GM18505 (cell line): ENCODE measurements around the gene TRIP10.
"Not testable (repeated sequence)": the region's sequence is repeated elsewhere in the genome, so short reads cannot be mapped to it uniquely, and the experiment has no call there.

Experiments used
- ATAC-seq: cut with Tn5 transposase; IDR thresholded peaks from one replicate; pipeline ENCODE4 v1.9.1; 2021; ENCODE audit not compliant: unreplicated experiment
- POLR2A ChIP-seq: IDR thresholded peaks from 4 replicates; pipeline ENCODE4 v1.6.1; 2011; ENCODE audit warnings: borderline replicate concordance; ENCODE audit not compliant: insufficient read depth, insufficient read length; ENCODE audit errors: extremely low read depth

TRIP10 gene

GRCh38 chr19:6751189-6751588 is 11.7 kb downstream of the TRIP10 start:
- ATAC-seq, result no peak

GRCh38 chr19:6752256-6753177 is 13.0 kb downstream of the TRIP10 start:
- no peak for TF ChIP-seq POLR2A
- no peak for ATAC-seq

More at GRCh38 chr19:6751189-6751588, 11.7 kb downstream of the TRIP10 start:
- no peak for TF ChIP-seq POLR2A

DNA sequence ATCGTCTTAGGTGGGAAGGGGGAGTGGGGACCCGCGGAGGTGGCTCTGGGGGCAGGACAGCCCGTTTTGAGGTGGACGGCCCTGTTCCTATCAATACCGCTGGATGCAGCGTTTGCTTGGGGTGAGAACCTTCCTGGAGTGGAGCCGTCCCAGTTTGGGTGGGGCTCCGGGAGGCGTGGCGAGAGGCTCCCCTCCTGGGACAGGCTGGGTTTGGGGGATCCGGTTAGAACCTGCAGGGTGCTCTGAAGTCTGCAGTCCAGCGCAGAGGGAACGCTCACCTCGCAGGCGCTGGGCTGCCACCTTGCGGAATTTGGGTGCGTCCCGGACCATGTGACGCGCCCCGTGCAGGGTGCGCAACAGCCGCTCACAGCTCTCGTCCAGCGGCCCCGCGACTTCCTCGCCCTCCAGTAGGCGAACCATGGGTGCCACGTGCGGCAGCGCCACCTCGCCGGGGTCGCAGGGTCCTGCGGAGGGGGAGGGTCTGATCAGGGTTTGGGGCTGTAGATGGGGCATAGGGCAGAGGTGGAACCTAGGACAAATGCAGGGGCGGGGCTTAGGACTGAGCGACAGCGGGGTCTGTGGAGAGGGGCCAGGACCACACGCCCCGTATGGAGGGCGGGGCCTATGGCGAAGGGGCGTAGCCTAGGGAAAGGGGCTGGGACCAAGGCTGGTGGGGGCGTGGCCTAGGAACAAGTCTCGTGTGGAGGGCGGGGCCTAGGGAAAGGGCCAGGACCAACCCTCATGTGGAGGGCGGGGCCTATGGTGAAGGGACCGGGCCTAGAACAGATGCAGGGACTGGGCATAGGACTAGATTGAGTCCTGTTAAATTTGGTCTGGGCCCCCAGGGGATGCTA is 13.9 kb downstream of the TRIP10 start:
- TF ChIP-seq POLR2A, result peak; percentile 34
- peak; percentile 67 for ATAC-seq

DNA sequence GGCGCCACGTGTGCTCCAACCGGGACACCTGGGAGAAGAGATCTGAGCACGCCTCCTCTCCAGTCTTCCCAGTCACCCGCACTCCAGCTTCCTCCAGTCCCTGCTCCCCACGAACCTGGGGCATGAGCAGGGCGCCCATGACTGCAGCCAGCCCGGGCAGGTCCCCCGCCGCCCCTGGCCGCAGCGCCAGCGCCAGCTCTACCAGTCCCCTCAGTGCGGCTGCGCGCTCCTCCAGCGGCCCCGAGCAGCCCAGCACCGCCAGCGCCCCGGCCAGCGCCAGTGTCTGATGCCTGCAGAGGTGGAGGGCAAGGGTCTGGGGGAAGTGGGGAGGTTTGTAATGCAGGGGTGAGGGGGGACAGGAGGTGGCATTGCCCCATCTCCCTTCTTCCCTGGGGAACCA is 14.7 kb downstream of the TRIP10 start:
- TF ChIP-seq POLR2A, result no peak
- no peak for ATAC-seq

DNA sequence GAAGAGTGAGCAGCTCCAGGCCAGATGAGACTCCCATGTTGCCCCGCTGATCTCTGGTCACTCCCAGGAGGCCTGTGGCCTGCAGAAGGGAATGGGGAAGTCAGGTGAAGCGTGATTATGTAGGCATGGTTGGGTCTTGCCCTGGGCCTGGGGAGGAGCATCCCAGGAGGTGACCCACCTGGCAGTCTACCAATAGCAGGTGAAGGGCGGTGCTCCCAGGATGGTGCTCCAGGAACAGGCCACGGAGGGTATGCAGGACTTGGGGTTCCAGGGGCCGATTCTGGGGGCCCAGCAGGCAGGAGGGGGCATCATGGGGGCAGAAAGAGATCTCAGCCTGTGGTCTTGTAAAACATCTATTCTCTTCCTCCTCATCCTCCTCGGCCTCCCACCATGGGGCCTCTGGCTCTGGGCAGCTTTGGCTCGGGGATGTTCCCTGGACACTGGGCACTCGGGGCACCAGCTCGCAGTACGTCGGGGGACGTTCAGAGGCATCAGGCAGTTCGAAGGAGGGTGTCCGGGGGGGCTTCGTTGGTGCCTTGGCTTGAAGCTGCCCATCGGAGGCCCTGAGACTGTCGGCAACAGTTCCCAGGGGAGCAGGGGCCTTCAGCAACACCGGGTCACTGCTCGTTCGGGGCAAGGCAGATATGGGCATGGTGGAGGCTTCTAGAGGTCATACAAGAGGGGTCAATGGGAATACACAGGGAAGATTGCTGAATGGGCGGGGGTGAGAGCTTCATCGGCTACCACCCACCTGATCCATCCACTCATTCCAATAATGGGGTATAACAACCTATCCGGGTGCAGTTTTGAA is 15.4 kb downstream of the TRIP10 start:
- TF ChIP-seq POLR2A, result no peak
- no peak for ATAC-seq

DNA sequence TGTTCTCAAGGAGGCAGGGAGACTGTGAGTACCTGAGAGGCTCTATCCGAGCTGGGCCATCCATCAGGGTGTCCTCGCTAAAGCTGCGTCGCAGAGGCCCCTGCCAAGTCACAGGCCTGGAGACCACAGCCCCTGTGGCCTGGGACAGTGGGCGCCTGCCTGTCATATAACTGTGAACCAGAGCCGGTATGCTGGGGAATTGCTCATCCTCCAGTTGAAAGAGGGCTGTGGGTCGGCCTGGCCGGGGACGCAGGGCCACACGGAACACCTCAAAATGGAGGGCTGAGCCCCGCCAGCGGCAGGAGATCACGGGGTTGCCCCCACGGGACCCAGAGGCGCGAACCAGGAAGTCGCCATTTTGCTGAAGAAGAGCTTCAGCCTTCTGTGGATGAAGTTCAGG is 21.1 kb downstream of the TRIP10 start:
- ATAC-seq, result no peak

DNA sequence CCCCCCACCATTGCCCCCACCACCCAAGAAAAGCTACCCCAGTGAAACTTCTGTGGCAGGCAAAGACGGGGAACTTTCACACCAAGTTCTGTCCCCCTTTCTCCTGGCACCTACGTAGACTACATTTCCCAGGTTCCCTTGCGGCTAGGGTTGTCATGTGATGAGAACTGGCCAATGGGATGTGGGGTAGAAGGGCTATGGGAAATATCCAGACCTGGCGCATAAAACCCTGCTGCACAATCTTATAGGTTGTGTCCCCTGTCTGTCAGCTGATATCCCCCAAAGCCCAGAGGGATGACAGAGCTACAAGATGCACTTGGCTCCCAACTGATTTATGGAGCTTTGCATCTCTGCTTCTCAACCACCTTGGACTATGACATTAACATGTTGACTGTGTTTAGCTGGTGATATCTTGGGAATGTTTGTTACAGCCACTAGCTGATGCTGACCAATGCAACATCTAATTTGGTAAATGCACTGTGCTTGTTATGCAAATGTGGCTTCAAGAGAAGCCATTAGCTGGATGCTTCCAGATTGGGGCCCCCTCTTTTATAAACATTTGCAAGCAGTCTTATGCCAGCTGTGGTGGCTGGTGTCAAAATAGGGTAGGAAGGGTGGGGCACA is 21.7 kb downstream of the TRIP10 start:
- no peak for ATAC-seq
- no peak for TF ChIP-seq POLR2A

More for the DNA sequence above, 21.1 kb downstream of the TRIP10 start:
- TF ChIP-seq POLR2A, result no peak

DNA sequence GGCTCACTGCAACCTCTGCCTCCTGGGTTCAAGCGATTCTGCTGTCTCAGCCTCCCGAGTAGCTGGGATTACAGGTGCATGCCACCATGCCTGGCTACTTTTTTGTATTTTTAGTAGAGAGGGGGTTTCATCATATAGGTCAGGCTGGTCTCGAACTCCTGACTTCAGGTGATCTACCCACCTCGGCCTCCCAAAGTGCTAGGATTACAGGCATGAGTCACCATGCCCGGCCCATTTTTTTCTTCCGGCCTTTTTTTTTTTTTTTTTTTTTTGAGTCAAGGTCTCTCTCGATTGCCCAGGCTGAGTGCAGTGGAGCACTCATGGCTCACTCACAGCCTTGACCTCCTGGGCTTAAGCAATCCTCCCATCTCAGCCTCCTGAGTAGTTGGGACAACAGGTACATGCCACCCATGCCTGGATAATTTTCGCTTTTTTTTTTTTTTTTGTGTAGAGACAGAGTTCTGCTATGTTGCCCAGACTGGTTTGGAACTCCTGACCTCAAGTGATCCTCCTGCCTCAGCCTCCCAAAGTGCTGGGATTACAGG is 22.8 kb downstream of the TRIP10 start:
- not testable (repeated sequence) for ATAC-seq

GRCh38 chr19:6765738-6766356 is 26.4 kb downstream of the TRIP10 start:
- ATAC-seq, result no peak
- no peak for TF ChIP-seq POLR2A

DNA sequence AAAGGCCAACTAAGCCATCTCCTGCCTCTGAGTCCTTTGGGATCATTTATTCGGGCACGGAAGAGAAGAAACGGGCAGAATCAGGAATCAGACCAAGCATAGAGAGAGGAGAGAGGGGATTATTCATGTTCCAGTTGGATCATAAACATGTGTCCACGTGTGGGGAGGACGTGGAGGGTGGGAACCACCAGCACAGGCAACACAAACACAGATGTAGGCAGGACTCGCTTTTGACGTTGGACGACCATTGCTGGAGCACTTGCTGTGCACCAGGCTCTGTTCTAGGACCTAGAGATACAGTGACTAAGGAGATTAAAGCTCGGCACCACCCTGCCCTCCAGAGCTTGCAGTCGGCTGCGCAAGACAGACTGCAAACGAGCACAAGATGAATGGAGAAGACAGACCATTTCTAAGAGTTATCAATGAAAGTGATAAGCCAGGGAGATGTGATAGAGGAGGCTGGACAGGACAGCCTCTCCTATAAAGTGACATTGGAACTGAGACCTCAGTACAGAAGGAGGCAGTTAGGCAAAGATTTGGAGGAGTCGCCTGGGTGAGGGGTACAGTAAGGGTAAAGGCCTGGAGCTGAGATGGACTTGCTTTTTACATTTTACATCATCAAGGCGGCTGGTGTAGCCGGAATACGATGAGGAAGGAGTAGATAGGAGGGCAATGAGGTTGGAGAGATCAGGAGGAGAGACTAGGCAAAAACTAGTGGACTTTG is 27.0 kb downstream of the TRIP10 start:
- no peak for ATAC-seq
- no peak for TF ChIP-seq POLR2A

DNA sequence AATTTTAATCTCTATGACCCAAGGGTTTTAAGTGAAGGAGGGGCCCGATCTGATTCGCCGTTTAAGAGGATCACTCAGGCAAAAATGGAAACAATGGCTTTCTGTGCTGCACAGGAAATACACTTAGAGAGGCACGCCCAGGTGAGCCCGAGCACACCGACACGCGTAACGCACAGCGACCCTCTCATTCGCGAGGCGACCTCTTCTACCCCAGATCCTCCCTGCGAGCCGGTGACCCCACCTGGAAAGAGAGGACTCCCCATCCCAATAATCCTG is 27.5 kb downstream of the TRIP10 start:
- ATAC-seq, result peak; percentile 21
- TF ChIP-seq POLR2A, result no peak
